Measurements from ENCODE around the gene GIMD1. TPM values are rescaled to one million over a fixed set of nuclear protein-coding genes. Genes with fewer than 3 reads are reported as not detected.
"Not testable (repeated sequence)": the region's sequence is repeated elsewhere in the genome, so short reads cannot be mapped to it uniquely, and the experiment has no call there.

GIMD1 gene
- total RNA-seq (2014; rRNA removed; shearing (Covaris generic)): not detected in 2 replicates
- not detected in 2 replicates for polyA plus RNA-seq (2015; cell fraction: cytosol; rRNA removed)
- not detected in 2 replicates for polyA plus RNA-seq (2015; cell fraction: nucleus; rRNA removed)

DNA sequence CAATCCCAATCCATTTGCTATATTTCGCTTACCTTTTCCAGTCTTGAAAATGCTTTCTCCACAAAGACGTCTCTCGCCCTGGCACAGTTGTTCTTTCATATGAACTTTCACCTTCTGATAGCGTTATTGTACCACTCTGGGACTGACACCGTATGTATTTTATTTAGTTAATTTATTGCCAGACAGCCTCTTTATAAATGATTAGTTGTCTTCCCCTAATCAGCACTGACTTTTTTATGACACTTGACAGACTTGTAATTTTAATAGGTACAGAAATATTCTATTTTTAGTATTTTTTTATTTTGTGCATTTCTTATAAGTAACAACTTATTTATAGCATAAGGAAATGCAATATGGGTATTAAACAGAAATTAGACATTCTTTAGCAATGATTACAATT lies at the start of gene GIMD1:
Gene GIMD1, minus strand, starts transcription at position 101 of the 400 bp plus-strand sequence. CDS start 1,343 bp downstream, outside the sequence.
- no peak for DNase-seq (ENCODE audit: low read depth, low spot score)
- in situ Hi-C loops (cut with HindIII; ENCODE audit: low pct_unique_long_range_greater_than_20kb, low sequenced_read_pairs): no loop called here

- in situ Hi-C loops (cut with HindIII; ENCODE audit: low pct_unique_long_range_greater_than_20kb, low sequenced_read_pairs): no loop called here
- peak; percentile 73 for DNase-seq (ENCODE audit: low read depth, low spot score)
Measured at GRCh38 chr4:106414366-106414765, 45.8 kb upstream of the GIMD1 start.

GRCh38 chr4:106409901-106410889 lies 41.6 kb upstream of the GIMD1 start:
- DNase-seq (ENCODE audit: low read depth, low spot score): no peak
- in situ Hi-C loops (cut with HindIII; ENCODE audit: low pct_unique_long_range_greater_than_20kb, low sequenced_read_pairs): no loop called here

DNA sequence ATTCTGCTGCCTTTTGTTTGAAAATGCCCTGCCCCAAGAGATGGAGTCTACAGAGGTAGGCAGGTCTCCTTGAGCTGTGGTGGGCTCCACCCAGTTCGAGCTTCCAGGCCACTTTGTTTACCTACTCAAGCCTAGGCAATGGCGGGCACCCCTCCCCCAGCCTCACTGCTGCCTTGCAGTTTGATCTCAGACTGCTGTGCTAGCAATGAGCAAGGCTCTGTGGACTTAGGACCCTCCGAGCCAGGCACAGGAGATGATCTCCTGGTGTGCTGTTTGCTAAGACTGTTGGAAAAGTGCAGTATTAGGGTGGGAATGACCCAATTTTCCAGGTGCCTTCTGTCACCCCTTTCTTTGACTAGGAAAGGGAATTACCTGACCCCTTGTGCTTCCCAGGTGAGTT lies 39.4 kb upstream of the GIMD1 start:
- DNase-seq (ENCODE audit: low read depth, low spot score); in situ Hi-C loops (cut with HindIII; ENCODE audit: low pct_unique_long_range_greater_than_20kb, low sequenced_read_pairs): not testable (repeated sequence)

GRCh38 chr4:106401157-106401556 lies 32.6 kb upstream of the GIMD1 start:
- no peak for DNase-seq (ENCODE audit: low read depth, low spot score)
- in situ Hi-C loops (cut with HindIII; ENCODE audit: low pct_unique_long_range_greater_than_20kb, low sequenced_read_pairs): no loop called here

DNA sequence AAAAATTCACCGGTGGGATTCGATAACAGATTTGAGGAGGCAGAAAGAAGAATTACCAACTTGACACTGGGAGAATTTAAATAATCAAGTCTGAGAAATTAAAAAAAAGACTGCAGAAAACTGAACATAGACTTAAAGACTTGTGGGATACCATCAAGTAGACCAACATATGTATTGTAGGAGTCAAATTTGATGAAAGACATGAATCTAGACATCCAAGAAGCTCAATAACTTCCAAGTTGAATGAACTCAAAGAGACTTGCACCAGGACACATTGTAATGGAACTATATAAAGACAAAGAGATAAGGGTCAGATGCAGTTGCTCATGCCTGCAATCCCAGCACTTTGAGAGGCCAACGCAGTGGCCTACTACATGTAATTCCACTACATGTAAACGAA lies 30.3 kb upstream of the GIMD1 start:
- DNase-seq (ENCODE audit: low read depth, low spot score); in situ Hi-C loops (cut with HindIII; ENCODE audit: low pct_unique_long_range_greater_than_20kb, low sequenced_read_pairs): not testable (repeated sequence)

DNA sequence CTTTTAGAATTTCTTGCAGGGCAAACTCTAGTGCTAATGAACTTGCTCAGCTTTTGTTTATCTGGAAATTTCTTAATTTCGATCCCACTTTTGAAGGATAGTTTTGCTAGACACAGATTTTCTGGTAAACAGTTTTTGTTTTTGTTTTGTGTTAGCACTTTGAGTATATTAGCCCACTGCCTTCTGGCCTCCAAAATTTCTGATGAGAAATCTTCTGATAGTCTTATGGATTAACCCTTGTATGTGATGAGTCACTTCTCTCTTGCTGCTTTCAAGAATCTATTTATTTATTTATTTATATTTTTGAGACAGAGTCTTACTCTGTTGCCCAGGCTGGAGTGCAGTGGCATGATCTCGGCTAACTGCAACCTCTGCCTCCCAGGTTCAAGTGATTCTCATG lies 27.0 kb upstream of the GIMD1 start:
- DNase-seq (ENCODE audit: low read depth, low spot score): no peak
- in situ Hi-C loops (cut with HindIII; ENCODE audit: low pct_unique_long_range_greater_than_20kb, low sequenced_read_pairs): no loop called here

- in situ Hi-C loops (cut with HindIII; ENCODE audit: low pct_unique_long_range_greater_than_20kb, low sequenced_read_pairs): no loop called here
- DNase-seq (ENCODE audit: low read depth, low spot score): no peak
Measured at GRCh38 chr4:106385853-106386393, 17.3 kb upstream of the GIMD1 start.

GRCh38 chr4:106384878-106385277 lies 16.3 kb upstream of the GIMD1 start:
- in situ Hi-C loops (cut with HindIII; ENCODE audit: low pct_unique_long_range_greater_than_20kb, low sequenced_read_pairs): no loop called here
- no peak for DNase-seq (ENCODE audit: low read depth, low spot score)

GRCh38 chr4:106380179-106380578 lies 11.6 kb upstream of the GIMD1 start:
- no peak for DNase-seq (ENCODE audit: low read depth, low spot score)
- in situ Hi-C loops (cut with HindIII; ENCODE audit: low pct_unique_long_range_greater_than_20kb, low sequenced_read_pairs): no loop called here

DNA sequence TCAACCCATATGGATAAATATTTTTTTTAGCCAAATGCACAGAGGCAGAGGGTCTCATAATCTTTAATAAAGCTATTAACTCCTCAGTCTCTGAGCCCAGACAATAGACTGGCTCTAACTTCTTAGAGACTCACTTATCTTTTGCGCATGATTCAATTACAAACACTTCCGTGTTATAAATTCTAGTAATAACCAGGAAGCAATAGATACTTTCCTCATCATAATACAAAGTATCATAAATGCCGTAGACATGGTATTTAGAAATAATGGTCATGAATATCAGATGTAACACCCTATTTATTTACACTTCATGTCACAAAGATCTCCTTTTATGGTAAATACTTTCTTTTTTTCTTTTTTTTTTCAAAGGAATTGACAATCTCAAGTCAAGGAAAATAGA lies 4.4 kb upstream of the GIMD1 start:
- in situ Hi-C loops (cut with HindIII; ENCODE audit: low pct_unique_long_range_greater_than_20kb, low sequenced_read_pairs): no loop called here
- no peak for DNase-seq (ENCODE audit: low read depth, low spot score)

GRCh38 chr4:106371161-106371560 lies 2.6 kb upstream of the GIMD1 start:
- in situ Hi-C loops (cut with HindIII; ENCODE audit: low pct_unique_long_range_greater_than_20kb, low sequenced_read_pairs): no loop called here
- no peak for DNase-seq (ENCODE audit: low read depth, low spot score)

- no peak for DNase-seq (ENCODE audit: low read depth, low spot score)
- in situ Hi-C loops (cut with HindIII; ENCODE audit: low pct_unique_long_range_greater_than_20kb, low sequenced_read_pairs): no loop called here
Measured at GRCh38 chr4:106370214-106370613, 1.6 kb upstream of the GIMD1 start.

- in situ Hi-C loops (cut with HindIII; ENCODE audit: low pct_unique_long_range_greater_than_20kb, low sequenced_read_pairs): no loop called here
- peak; percentile 72 for DNase-seq (ENCODE audit: low read depth, low spot score)
Measured at GRCh38 chr4:106369456-106370060, 980 bp upstream of the GIMD1 start.

- in situ Hi-C loops (cut with HindIII; ENCODE audit: low pct_unique_long_range_greater_than_20kb, low sequenced_read_pairs): no loop called here
- no peak for DNase-seq (ENCODE audit: low read depth, low spot score)
Measured at GRCh38 chr4:106367072-106367471, 1.5 kb downstream of the GIMD1 start.

- in situ Hi-C loops (cut with HindIII; ENCODE audit: low pct_unique_long_range_greater_than_20kb, low sequenced_read_pairs): no loop called here
- DNase-seq (ENCODE audit: low read depth, low spot score): no peak
Measured at GRCh38 chr4:106366026-106366425, 2.6 kb downstream of the GIMD1 start.

GRCh38 chr4:106365613-106366012 lies 3.0 kb downstream of the GIMD1 start:
- peak; percentile 74 for DNase-seq (ENCODE audit: low read depth, low spot score)
- in situ Hi-C loops (cut with HindIII; ENCODE audit: low pct_unique_long_range_greater_than_20kb, low sequenced_read_pairs): no loop called here

DNA sequence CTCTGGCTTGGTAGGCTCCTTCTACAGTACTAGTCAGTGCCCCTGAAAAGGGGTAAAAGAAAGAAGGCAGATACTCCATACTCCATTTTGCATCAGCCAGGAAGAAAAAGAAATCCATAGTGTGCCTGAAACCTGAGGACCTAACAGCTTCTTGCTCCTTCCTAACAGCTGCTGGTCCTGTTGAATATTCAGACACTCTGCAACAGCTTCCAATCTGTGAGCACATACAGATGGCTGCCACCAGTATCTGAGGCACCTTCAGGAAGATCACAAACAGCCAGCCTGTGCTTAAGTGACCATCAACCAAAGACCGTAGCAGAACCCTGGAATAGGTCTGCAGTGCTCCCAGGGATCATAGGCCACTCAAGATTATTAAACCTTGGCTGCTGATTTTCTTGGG lies 4.3 kb downstream of the GIMD1 start:
- no peak for DNase-seq (ENCODE audit: low read depth, low spot score)
- in situ Hi-C loops (cut with HindIII; ENCODE audit: low pct_unique_long_range_greater_than_20kb, low sequenced_read_pairs): no loop called here

Measured in SK-MEL-5 (cell line).